SH-SY5Y (cell line): Measurements from ENCODE around the gene ANKRD55.

Experiments used
- GATA2 ChIP-seq: IDR thresholded peaks from 2 replicates; pipeline ENCODE4 v1.6.1; 2011; ENCODE audit warnings: mild to moderate bottlenecking, low read depth, low read length
- GATA3 ChIP-seq: IDR thresholded peaks from 2 replicates; pipeline ENCODE4 v1.6.1; 2011; ENCODE audit warnings: low read depth, mild to moderate bottlenecking, low read length, moderate library complexity

GRCh38 chr5:56123531-56124243 is 109.4 kb downstream of the ANKRD55 start:
- TF ChIP-seq GATA2 = no peak
- no peak for TF ChIP-seq GATA3
